Spleen (tissue), 11 donors: Measurements from ENCODE around the gene TMEM126B. TPM values are rescaled to one million over a fixed set of nuclear protein-coding genes. Genes with fewer than 3 reads are reported as not detected.
"Not testable (repeated sequence)": the region's sequence is repeated elsewhere in the genome, so short reads cannot be mapped to it uniquely, and the experiment has no call there.

Source experiments
- DNase-seq: peaks from one replicate; pipeline ENCODE4 v3.0.0-alpha.2; 2020
- H3K27ac ChIP-seq, 8 donors: fragments of 200-600 bp; sonication (generic) in 7 of 8; 1 replicate in 4 of 8; 2 replicates in 4 of 8; pipeline versions ENCODE4 v1.5.0 to v1.8.0; 2016 to 2021; ENCODE audit warnings: inconsistent platforms in 4 of 8, mild to moderate bottlenecking in 4 of 8, moderate library complexity in 1 of 8
- H3K27me3 ChIP-seq, 7 donors: fragments of 200-600 bp; sonication (generic) in 6 of 7; replicated peaks in 1 of 7; 1 replicate in 4 of 7; 2 replicates in 3 of 7; pipeline versions ENCODE4 v1.5.0 to v1.8.0; 2016 to 2021; ENCODE audit warnings: inconsistent platforms in 3 of 7, mild to moderate bottlenecking in 1 of 7
- H3K36me3 ChIP-seq, 6 donors: fragments of 200-600 bp; sonication (generic) in 5 of 6; 1 replicate in 4 of 6; 2 replicates in 2 of 6; pipeline versions ENCODE4 v1.5.0 to v1.8.0; 2016 to 2021; ENCODE audit warnings: inconsistent platforms in 2 of 6
- H3K4me1 ChIP-seq, 6 donors: fragments of 200-600 bp; sonication (generic) in 5 of 6; 1 replicate in 3 of 6; 2 replicates in 3 of 6; pipeline versions ENCODE4 v1.5.0 to v1.8.0; 2016 to 2021; ENCODE audit warnings: inconsistent platforms in 3 of 6
- H3K4me3 ChIP-seq, 8 donors: fragments of 200-600 bp; sonication (generic) in 7 of 8; 1 replicate in 4 of 8; 2 replicates in 4 of 8; pipeline versions ENCODE4 v1.5.0 to v1.8.0; 2016 to 2021; ENCODE audit warnings: inconsistent platforms in 4 of 8, mild to moderate bottlenecking in 4 of 8, moderate library complexity in 2 of 8
- H3K9me3 ChIP-seq, 8 donors: fragments of 200-600 bp; sonication (generic) in 7 of 8; 1 replicate in 4 of 8; 2 replicates in 4 of 8; pipeline versions ENCODE4 v1.5.0 to v1.8.0; 2016 to 2021; ENCODE audit warnings: inconsistent platforms in 4 of 8
- CTCF ChIP-seq, 11 experiments: fragments of 200-600 bp in 7 of 11; fragments of 450-650 bp in 4 of 11; sonication (generic) in 4 of 11; IDR thresholded peaks in 8 of 11; conservative IDR thresholded peaks in 3 of 11; 1 replicate in 7 of 11; 2 replicates in 4 of 11; pipeline versions ENCODE4 v1.4.0 to v1.8.0; 2016 to 2021; ENCODE audit warnings: antibody characterized with exemption in 11 of 11, inconsistent platforms in 4 of 11, mild to moderate bottlenecking in 1 of 11
- POLR2A ChIP-seq, 3 donors: fragments of 450-650 bp; IDR thresholded peaks; one replicate each; pipeline ENCODE4 v1.5.1; 2017; ENCODE audit warnings: antibody characterized with exemption in 3 of 3, mild to moderate bottlenecking in 1 of 3
- POLR2AphosphoS5 ChIP-seq, 3 donors: sonication (generic); formaldehyde crosslinking; IDR thresholded peaks; one replicate each; pipeline ENCODE4 v1.5.1; 2017; ENCODE audit warnings: antibody characterized with exemption in 3 of 3
- WGBS, 5 donors: extraction: QIAGEN DNeasy Blood & Tissue Kit in 3 of 5; methylation state at CpG; one replicate each; pipeline versions ENCODE4 v1.1.5 to v1.1.7; 2013 to 2018; 5-methylcytosine and 5-hydroxymethylcytosine counted together
- intact Hi-C: fragments of 100-400 bp; cut with DNase I; formaldehyde crosslinking; loops from one replicate; pipeline ENCODE4 v1.15.0; 2023; ENCODE audit warnings: low total_unique reads
- polyA plus RNA-seq, 3 donors: library from polyadenylated mRNA; stranded (reverse); fragments of 200-250 nt; gene quantifications; one replicate each; pipeline ENCODE4 v1.2.1, GENCODE V29; 2013
- total RNA-seq, 7 donors: library from RNA; depleted of rRNA in 3 of 7; stranded (reverse); fragments of >200 nt in 3 of 7; fragmentation: NEBNext Ultra II Directional in 4 of 7; extraction: Animal tissue kit (Norgen Biotek cat#: 25700) in 4 of 7; gene quantifications; one replicate each; pipeline versions ENCODE4 v1.1.0 to v1.2.1, GENCODE V29; 2016 to 2021
- donor health status: healthy with polysubstance abuse.
- donor health status: DM: no; HTN: no; CAD: no; lungs with moderate emphysema.
- donor health status: DM: no; HTN: no; CAD: no.
- donor health status: Bipolar disorder and iron deficiency.
- donor health status: healthy.
- donor health status: DM: no; HTN: no; CAD: no.
- donor health status: DM: yes; HTN: yes; CAD: no.

Gene TMEM126B
- total and polyA plus RNA-seq, 10 donors = 32.5 to 84.0 (median 47.7) TPM

- TF ChIP-seq CTCF (IDR thresholded peaks at IDR 0.05 in 8 of 11, conservative IDR thresholded peaks at IDR 0.05 in 3 of 11) (no peak), POLR2A (IDR thresholded peaks at IDR 0.05) (no peak), POLR2AphosphoS5 (IDR thresholded peaks at IDR 0.05) (no peak)
- Histone ChIP-seq H3K27ac (no peak overlapping the region), H3K4me3 (no peak overlapping the region), H3K4me1 (peaks cover 12 to 32% (median 26%) of the 10 kb centered on the region in 6 donors), H3K36me3 (peaks cover 0 to 11% (median 0%) of the 10 kb centered on the region in 6 donors), H3K27me3 (no peaks in the 10 kb centered on the region), H3K9me3 (no peaks in the 10 kb centered on the region)
- intact Hi-C loops = no loop called here
- WGBS, 5 donors = 89 to 95% (median 93%) methylated on average over 3 of the region's 3 CpGs
- no peak for DNase-seq
Measured at GRCh38 chr11:85666687-85667086, 38.3 kb downstream of the TMEM126B start.

GRCh38 chr11:85668157-85668556 is 39.8 kb downstream of the TMEM126B start:
- Histone ChIP-seq H3K9me3 (no peaks in the 10 kb centered on the region), H3K27ac (no peak overlapping the region), H3K4me1 (peaks cover 3 to 17% (median 11%) of the 10 kb centered on the region in 6 donors), H3K4me3 (no peak overlapping the region), H3K27me3 (no peaks in the 10 kb centered on the region), H3K36me3 (no peaks in the 10 kb centered on the region)
- intact Hi-C loops = no loop called here
- DNase-seq = no peak
- 92 to 95% (median 94%) methylated on average over 1 of the region's 1 CpG for WGBS, 5 donors
- no peak for TF ChIP-seq POLR2A (IDR thresholded peaks at IDR 0.05)
- TF ChIP-seq POLR2AphosphoS5 (IDR thresholded peaks at IDR 0.05) = no peak
- TF ChIP-seq CTCF (IDR thresholded peaks at IDR 0.05 in 8 of 11, conservative IDR thresholded peaks at IDR 0.05 in 3 of 11) = no peak

GRCh38 chr11:85670949-85671663 is 42.7 kb downstream of the TMEM126B start:
- intact Hi-C loops, DNase-seq, H3K36me3 ChIP-seq: not testable (repeated sequence)

GRCh38 chr11:85672105-85672902 is 43.9 kb downstream of the TMEM126B start:
- H3K9me3 ChIP-seq = no peaks in the 10 kb centered on the region
- intact Hi-C loops = no loop called here

More at GRCh38 chr11:85670949-85671663, 42.7 kb downstream of the TMEM126B start:
- not testable (repeated sequence) for H3K27me3 ChIP-seq, H3K4me1 ChIP-seq, H3K4me3 ChIP-seq, H3K9me3 ChIP-seq, H3K27ac ChIP-seq

More at GRCh38 chr11:85672105-85672902, 43.9 kb downstream of the TMEM126B start:
- WGBS, 5 donors = 76 to 90% (median 86%) methylated on average over 8 of the region's 8 CpGs
- Histone ChIP-seq H3K4me1 (no peaks in the 10 kb centered on the region), H3K36me3 (no peaks in the 10 kb centered on the region), H3K27me3 (no peaks in the 10 kb centered on the region), H3K27ac (no peak overlapping the region), H3K4me3 (no peak overlapping the region)
- no peak for DNase-seq
- TF ChIP-seq POLR2A (IDR thresholded peaks at IDR 0.05) (no peak), POLR2AphosphoS5 (IDR thresholded peaks at IDR 0.05) (no peak), CTCF (IDR thresholded peaks at IDR 0.05 in 8 of 11, conservative IDR thresholded peaks at IDR 0.05 in 3 of 11) (no peak)
